Measurements from ENCODE around the gene TMX4.

Gene TMX4

GRCh38 chr20:7985916-7986315 lies 33.6 kb downstream of the TMX4 start:
- Histone ChIP-seq H3K27me3 (no peaks in the 10 kb centered on the region), H3K4me1 (no peaks in the 10 kb centered on the region), H3K36me3 (peaks cover 7% of the 10 kb centered on the region), H3K9me3 (no peaks in the 10 kb centered on the region; the same call in 1 of the 2 replicates), H3K4me3 (ENCODE audit: low read depth, low read length) (no peak overlapping the region)
- TF ChIP-seq, protein P1, sequence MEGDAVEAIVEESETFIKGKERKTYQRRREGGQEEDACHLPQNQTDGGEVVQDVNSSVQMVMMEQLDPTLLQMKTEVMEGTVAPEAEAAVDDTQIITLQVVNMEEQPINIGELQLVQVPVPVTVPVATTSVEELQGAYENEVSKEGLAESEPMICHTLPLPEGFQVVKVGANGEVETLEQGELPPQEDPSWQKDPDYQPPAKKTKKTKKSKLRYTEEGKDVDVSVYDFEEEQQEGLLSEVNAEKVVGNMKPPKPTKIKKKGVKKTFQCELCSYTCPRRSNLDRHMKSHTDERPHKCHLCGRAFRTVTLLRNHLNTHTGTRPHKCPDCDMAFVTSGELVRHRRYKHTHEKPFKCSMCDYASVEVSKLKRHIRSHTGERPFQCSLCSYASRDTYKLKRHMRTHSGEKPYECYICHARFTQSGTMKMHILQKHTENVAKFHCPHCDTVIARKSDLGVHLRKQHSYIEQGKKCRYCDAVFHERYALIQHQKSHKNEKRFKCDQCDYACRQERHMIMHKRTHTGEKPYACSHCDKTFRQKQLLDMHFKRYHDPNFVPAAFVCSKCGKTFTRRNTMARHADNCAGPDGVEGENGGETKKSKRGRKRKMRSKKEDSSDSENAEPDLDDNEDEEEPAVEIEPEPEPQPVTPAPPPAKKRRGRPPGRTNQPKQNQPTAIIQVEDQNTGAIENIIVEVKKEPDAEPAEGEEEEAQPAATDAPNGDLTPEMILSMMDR (IDR thresholded peaks at IDR 0.05; ENCODE audit: low read depth, low read length) = no peak
- DNase-seq = no peak

DNA sequence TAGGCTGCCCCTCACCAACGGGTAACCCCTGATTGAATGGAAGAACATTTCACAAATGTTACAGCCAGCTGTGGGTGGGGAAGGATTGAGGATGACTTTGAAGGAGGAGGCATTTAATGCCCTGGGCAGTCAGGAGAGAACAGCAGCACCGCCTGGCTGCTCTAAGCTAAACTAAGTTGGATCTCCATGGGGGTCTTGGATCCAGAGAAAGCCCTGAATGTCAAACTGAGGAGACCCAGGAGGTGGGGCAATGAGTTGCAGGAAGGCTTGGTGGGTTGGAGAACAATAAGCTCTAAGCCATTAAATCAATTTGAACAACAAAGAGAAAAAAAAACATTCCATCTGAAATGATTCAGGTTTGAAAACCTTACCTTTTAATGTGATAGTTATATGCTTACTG lies 35.4 kb downstream of the TMX4 start:
- H3K4me1 ChIP-seq = no peaks in the 10 kb centered on the region
- peaks cover 7% of the 10 kb centered on the region for H3K36me3 ChIP-seq
- TF ChIP-seq, protein P1 (IDR thresholded peaks at IDR 0.05; ENCODE audit: low read depth, low read length) = no peak
- no peak for DNase-seq
- H3K4me3 ChIP-seq (ENCODE audit: low read depth, low read length) = no peak overlapping the region
- no peaks in the 10 kb centered on the region; the same call in 1 of the 2 replicates for H3K9me3 ChIP-seq
- no peaks in the 10 kb centered on the region for H3K27me3 ChIP-seq

- Histone ChIP-seq H3K4me1 (no peaks in the 10 kb centered on the region), H3K27me3 (no peaks in the 10 kb centered on the region), H3K4me3 (ENCODE audit: low read depth, low read length) (no peak overlapping the region), H3K9me3 (no peaks in the 10 kb centered on the region; the same call in 1 of the 2 replicates), H3K36me3 (peaks cover 7% of the 10 kb centered on the region)
- DNase-seq = no peak
- TF ChIP-seq, protein P1 (IDR thresholded peaks at IDR 0.05; ENCODE audit: low read depth, low read length) = no peak
These were observed 38.2 kb downstream of the TMX4 start for GRCh38 chr20:7981374-7981773.

DNA sequence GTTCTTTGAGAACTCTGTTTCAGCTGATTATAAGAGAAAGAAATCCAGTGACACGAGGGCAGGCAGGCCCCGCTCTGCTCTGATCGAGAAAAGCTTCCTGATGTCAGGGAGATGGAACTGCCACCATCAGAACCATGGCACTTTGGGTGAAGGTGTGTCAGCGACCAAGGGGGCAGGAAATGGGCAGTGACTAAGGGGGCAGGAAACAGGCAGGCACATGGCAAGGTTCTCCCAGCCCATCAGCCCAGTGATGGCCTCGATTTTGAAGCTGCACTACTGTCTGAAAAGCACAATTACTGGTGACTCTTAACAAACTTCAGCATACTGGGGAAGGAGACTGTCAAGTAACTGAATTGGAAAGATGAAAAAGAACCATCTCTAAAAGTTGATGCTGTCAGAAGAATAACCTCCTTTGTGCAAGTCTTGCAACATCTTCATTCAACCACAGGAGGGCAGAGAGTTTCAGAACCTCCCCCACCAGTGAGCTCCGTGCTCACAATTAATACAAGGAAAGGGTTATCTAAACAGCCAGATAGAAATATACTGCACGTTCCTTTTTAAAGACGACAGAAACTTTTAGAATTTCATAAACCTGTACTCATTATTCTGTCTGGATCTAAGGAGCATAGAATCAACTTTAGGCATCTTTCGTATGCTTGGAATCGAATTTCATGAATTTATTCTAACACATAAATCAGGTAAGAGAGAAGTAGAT lies 39.1 kb downstream of the TMX4 start:
- peak; percentile 46 for DNase-seq
- Histone ChIP-seq H3K4me1 (no peaks in the 10 kb centered on the region), H3K4me3 (ENCODE audit: low read depth, low read length) (no peak overlapping the region), H3K27me3 (no peaks in the 10 kb centered on the region), H3K9me3 (no peaks in the 10 kb centered on the region), H3K36me3 (peaks cover 7% of the 10 kb centered on the region)
- TF ChIP-seq, protein P1 (IDR thresholded peaks at IDR 0.05; ENCODE audit: low read depth, low read length) = peak; percentile 81

DNA sequence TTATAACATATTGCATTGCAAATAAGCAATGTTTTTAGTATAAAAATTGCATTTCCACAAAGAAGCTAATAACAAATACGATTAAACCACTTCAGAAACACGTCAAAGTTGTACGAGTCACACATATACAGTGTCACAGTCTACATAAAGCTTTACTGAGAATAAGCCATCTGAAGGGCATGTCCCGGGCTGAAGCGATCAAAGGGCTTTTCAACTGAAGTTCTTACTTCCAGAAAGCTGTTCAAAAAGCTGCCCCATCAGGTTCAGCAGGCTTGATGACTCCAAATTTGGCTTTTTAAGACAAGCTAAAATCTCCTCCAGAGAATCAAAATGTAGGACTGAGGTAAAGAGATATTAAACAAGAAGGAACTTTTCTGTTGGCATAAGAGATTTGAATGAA lies 41.9 kb downstream of the TMX4 start:
- no peak for DNase-seq
- TF ChIP-seq, protein P1 (IDR thresholded peaks at IDR 0.05; ENCODE audit: low read depth, low read length) = no peak
- no peaks in the 10 kb centered on the region for H3K9me3 ChIP-seq

DNA sequence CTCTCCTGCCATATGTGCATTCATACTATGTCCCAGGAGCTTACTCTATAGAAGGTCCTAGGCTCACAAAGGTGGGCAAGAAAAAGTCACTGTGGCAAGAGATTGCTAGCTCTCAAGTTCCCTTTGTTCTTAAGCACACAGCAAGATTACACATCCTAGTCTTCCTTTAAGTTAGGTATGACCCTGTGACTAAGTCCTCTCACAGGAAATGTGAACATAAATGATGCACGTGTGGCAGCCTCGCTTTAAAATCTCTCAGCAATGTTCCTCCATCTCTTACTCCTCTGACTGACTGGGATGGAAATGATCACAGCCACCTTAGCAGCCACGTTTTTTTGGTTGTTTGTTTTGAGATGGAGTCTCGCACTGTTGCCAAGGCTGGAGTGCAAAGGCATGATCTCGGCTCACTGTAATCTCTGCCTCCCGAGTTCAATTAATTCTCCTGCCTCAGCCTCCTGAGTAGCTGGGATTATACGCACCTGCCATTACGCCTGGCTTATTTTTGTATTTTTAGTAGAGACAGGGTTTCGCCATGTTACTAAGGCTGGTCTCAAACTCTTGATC lies 43.6 kb downstream of the TMX4 start:
- Histone ChIP-seq H3K36me3 (no peaks in the 10 kb centered on the region; the same call in 1 of the 2 replicates), H3K4me3 (ENCODE audit: low read depth, low read length) (no peak overlapping the region), H3K27me3 (no peaks in the 10 kb centered on the region), H3K4me1 (no peaks in the 10 kb centered on the region), H3K9me3 (no peaks in the 10 kb centered on the region)
- TF ChIP-seq, protein P1 (IDR thresholded peaks at IDR 0.05; ENCODE audit: low read depth, low read length) = no peak
- no peak for DNase-seq

More for the DNA sequence above, 41.9 kb downstream of the TMX4 start:
- Histone ChIP-seq H3K27me3 (no peaks in the 10 kb centered on the region), H3K4me3 (ENCODE audit: low read depth, low read length) (no peak overlapping the region), H3K36me3 (peaks cover 5% of the 10 kb centered on the region), H3K4me1 (no peaks in the 10 kb centered on the region)

Data from BE2C (cell line).